Measurements from ENCODE around the gene PDXP. TPM values are rescaled to one million over a fixed set of nuclear protein-coding genes. Genes with fewer than 3 reads are reported as not detected.

The PDXP gene
- total RNA-seq, 1 donor from 2014 or later: 23.9 TPM

- no peak for TF ChIP-seq CTCF (IDR thresholded peaks at IDR 0.05; ENCODE audit: borderline replicate concordance)
- H3K4me1 ChIP-seq: peaks cover 40% of the 10 kb centered on the region
- no peaks in the 10 kb centered on the region for H3K9me3 ChIP-seq (replicated peaks)
- H3K27me3 ChIP-seq (ENCODE audit: low read depth): no peaks in the 10 kb centered on the region
- peaks cover 19% of the 10 kb centered on the region for H3K36me3 ChIP-seq
- peak overlapping the region; percentile 11 for H3K27ac ChIP-seq (replicated peaks)
- H3K4me3 ChIP-seq: no peak overlapping the region
- intact Hi-C loops (cut with micrococcal nuclease): no loop called here
- no peak for DNase-seq
These were observed 6.0 kb downstream of the PDXP start for GRCh38 chr22:37664249-37665101.

GRCh38 chr22:37665487-37665886 lies 7.0 kb downstream of the PDXP start:
- intact Hi-C loops (cut with micrococcal nuclease): no loop called here
- DNase-seq: no peak
- TF ChIP-seq CTCF (IDR thresholded peaks at IDR 0.05; ENCODE audit: borderline replicate concordance): no peak
- H3K4me1 ChIP-seq: peaks cover 30% of the 10 kb centered on the region
- H3K4me3 ChIP-seq: no peak overlapping the region
- H3K36me3 ChIP-seq: peaks cover 19% of the 10 kb centered on the region
- H3K27ac ChIP-seq (replicated peaks): peak overlapping the region; percentile 11
- no peaks in the 10 kb centered on the region for H3K27me3 ChIP-seq (ENCODE audit: low read depth)
- H3K9me3 ChIP-seq (replicated peaks): no peaks in the 10 kb centered on the region

GRCh38 chr22:37669586-37669985 lies 11.1 kb downstream of the PDXP start:
- intact Hi-C loops (cut with micrococcal nuclease): no loop called here
- Histone ChIP-seq H3K4me3 (no peak overlapping the region), H3K4me1 (peaks cover 30% of the 10 kb centered on the region), H3K9me3 (replicated peaks) (no peaks in the 10 kb centered on the region), H3K27ac (replicated peaks) (no peak overlapping the region), H3K36me3 (peaks cover 19% of the 10 kb centered on the region), H3K27me3 (ENCODE audit: low read depth) (no peaks in the 10 kb centered on the region)
- TF ChIP-seq CTCF (IDR thresholded peaks at IDR 0.05; ENCODE audit: borderline replicate concordance): no peak
- DNase-seq: no peak

- peak overlapping the region; percentile 98 for H3K27ac ChIP-seq (replicated peaks)
- H3K4me1 ChIP-seq: peaks cover 47% of the 10 kb centered on the region
- no peaks in the 10 kb centered on the region for H3K36me3 ChIP-seq
- intact Hi-C loops (cut with micrococcal nuclease): no loop called here
- no peak for DNase-seq
- no peaks in the 10 kb centered on the region for H3K9me3 ChIP-seq (replicated peaks)
- no peak for TF ChIP-seq CTCF (IDR thresholded peaks at IDR 0.05; ENCODE audit: borderline replicate concordance)
- no peak overlapping the region for H3K4me3 ChIP-seq
- H3K27me3 ChIP-seq (ENCODE audit: low read depth): no peaks in the 10 kb centered on the region
These were observed 13.8 kb downstream of the PDXP start for GRCh38 chr22:37672206-37672919.

- intact Hi-C loops (cut with micrococcal nuclease): no loop called here
- H3K36me3 ChIP-seq: peaks cover 4% of the 10 kb centered on the region
- H3K27ac ChIP-seq (replicated peaks): peak overlapping the region; percentile 98
- no peak for DNase-seq
- no peak overlapping the region for H3K4me3 ChIP-seq
- no peak for TF ChIP-seq CTCF (IDR thresholded peaks at IDR 0.05; ENCODE audit: borderline replicate concordance)
- peaks cover 54% of the 10 kb centered on the region for H3K4me1 ChIP-seq
- no peaks in the 10 kb centered on the region for H3K27me3 ChIP-seq (ENCODE audit: low read depth)
- H3K9me3 ChIP-seq (replicated peaks): no peaks in the 10 kb centered on the region
These were observed 14.5 kb downstream of the PDXP start for GRCh38 chr22:37672920-37673455.
